H1 (cell line): Measurements from ENCODE around the gene SCOC.

Experiments used
- CBX5 ChIP-seq: fragments of 300-800, 300-1000 bp; sonication (generic); IDR thresholded peaks from 2 replicates; pipeline ENCODE4 v1.7.1; 2016; ENCODE audit warnings: antibody characterized with exemption, low read length, low read depth
- CEBPB ChIP-seq: IDR thresholded peaks from 2 replicates; pipeline ENCODE4 v1.6.1; 2012; ENCODE audit warnings: low read depth, low read length
- CHD2 ChIP-seq: IDR thresholded peaks from 2 replicates; pipeline ENCODE4 v1.6.1; 2012; ENCODE audit warnings: low read length, improper control_type of control experiment
- CREB1 ChIP-seq: IDR thresholded peaks from 2 replicates; pipeline ENCODE4 v1.6.1; 2012; ENCODE audit warnings: inconsistent platforms
- GABPA ChIP-seq: IDR thresholded peaks from 2 replicates; pipeline ENCODE4 v1.6.1; 2011; ENCODE audit warnings: mild to moderate bottlenecking, low read length, moderate library complexity, borderline replicate concordance; ENCODE audit not compliant: insufficient read depth
- MAX ChIP-seq: IDR thresholded peaks from 2 replicates; pipeline ENCODE4 v1.6.1; 2012; ENCODE audit warnings: inconsistent platforms
- POLR2A ChIP-seq, 2 experiments: IDR thresholded peaks; 1 replicate in 1 of 2; 2 replicates in 1 of 2; pipeline ENCODE4 v1.6.1; 2011; ENCODE audit warnings: low read depth in 2 of 2, low read length in 2 of 2, mild to moderate bottlenecking in 2 of 2; ENCODE audit errors: control extremely low read depth in 1 of 2
- RFX5 ChIP-seq: IDR thresholded peaks from 2 replicates; pipeline ENCODE4 v1.6.1; 2011; ENCODE audit warnings: low read depth, low read length, improper control_type of control experiment, borderline replicate concordance
- RXRA ChIP-seq: IDR thresholded peaks from 2 replicates; pipeline ENCODE4 v1.6.1; 2011; ENCODE audit warnings: low read depth, mild to moderate bottlenecking, low read length, moderate library complexity; ENCODE audit not compliant: insufficient read depth
- TF ChIP-seq, protein P1 (sequence below), 3 experiments: IDR thresholded peaks; 1 replicate in 2 of 3; 2 replicates in 1 of 3; pipeline versions ENCODE4 v1.5.1 to v1.6.1; 2011; ENCODE audit warnings: low read length in 3 of 3, mild to moderate bottlenecking in 3 of 3, inconsistent platforms in 2 of 3, low read depth in 1 of 3, moderate library complexity in 1 of 3; ENCODE audit not compliant: insufficient read depth in 1 of 3; ENCODE audit errors: control extremely low read depth in 1 of 3

DNA sequence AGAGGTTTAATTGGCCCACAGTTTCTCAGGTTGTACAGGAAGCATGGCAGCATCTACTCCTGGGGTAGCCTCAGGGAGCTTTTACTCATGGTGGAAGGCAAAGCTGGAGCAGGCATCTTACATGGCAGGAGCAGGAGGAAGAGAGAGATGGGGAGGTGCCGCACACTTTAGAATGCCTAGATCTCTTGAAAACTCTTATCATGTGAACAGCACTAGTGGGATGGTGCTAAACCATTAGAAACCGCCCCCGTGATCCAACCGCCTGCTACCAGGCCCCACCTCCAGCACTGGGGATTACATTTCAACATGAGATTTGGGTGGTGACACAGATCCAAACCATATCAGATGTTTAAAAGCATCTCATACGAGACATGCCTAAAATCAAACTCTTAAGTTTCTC is 41.6 kb upstream of the SCOC start:
- TF ChIP-seq RXRA, result no peak
- TF ChIP-seq, protein P1, sequence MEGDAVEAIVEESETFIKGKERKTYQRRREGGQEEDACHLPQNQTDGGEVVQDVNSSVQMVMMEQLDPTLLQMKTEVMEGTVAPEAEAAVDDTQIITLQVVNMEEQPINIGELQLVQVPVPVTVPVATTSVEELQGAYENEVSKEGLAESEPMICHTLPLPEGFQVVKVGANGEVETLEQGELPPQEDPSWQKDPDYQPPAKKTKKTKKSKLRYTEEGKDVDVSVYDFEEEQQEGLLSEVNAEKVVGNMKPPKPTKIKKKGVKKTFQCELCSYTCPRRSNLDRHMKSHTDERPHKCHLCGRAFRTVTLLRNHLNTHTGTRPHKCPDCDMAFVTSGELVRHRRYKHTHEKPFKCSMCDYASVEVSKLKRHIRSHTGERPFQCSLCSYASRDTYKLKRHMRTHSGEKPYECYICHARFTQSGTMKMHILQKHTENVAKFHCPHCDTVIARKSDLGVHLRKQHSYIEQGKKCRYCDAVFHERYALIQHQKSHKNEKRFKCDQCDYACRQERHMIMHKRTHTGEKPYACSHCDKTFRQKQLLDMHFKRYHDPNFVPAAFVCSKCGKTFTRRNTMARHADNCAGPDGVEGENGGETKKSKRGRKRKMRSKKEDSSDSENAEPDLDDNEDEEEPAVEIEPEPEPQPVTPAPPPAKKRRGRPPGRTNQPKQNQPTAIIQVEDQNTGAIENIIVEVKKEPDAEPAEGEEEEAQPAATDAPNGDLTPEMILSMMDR (IDR thresholded peaks at IDR 0.05; ENCODE audit: control extremely low read depth in 1 of 3, insufficient read depth in 1 of 3, low read depth in 1 of 3, low read length in 3 of 3), result no peak
- TF ChIP-seq CBX5, result no peak
- no peak for TF ChIP-seq MAX
- no peak for TF ChIP-seq CEBPB
- no peak for TF ChIP-seq RFX5
- no peak for TF ChIP-seq CHD2
- TF ChIP-seq POLR2A (IDR thresholded peaks at IDR 0.05; ENCODE audit: control extremely low read depth in 1 of 2, low read depth in 2 of 2, low read length in 2 of 2), result no peak
- TF ChIP-seq CREB1, result no peak
- TF ChIP-seq GABPA, result no peak
